HG03108 (cell line): ENCODE results near the gene ROMO1.
"Not testable (repeated sequence)": the region's sequence is repeated elsewhere in the genome, so short reads cannot be mapped to it uniquely, and the experiment has no call there.

ENCODE experiments used
- ATAC-seq: cut with Tn5 transposase; IDR thresholded peaks from one replicate; pipeline ENCODE4 v1.9.1; 2021; ENCODE audit warnings: moderate library complexity; ENCODE audit not compliant: unreplicated experiment

The ROMO1 gene

GRCh38 chr20:35709259-35709658, 10.1 kb downstream of the ROMO1 start:
- no peak for ATAC-seq

GRCh38 chr20:35710039-35710438, 10.8 kb downstream of the ROMO1 start:
- ATAC-seq = no peak

GRCh38 chr20:35710884-35711587, 11.8 kb downstream of the ROMO1 start:
- no peak for ATAC-seq

GRCh38 chr20:35711588-35712209, 12.5 kb downstream of the ROMO1 start:
- ATAC-seq = no peak

GRCh38 chr20:35713120-35713519, 13.9 kb downstream of the ROMO1 start:
- ATAC-seq = not testable (repeated sequence)

GRCh38 chr20:35714127-35714526, 14.9 kb downstream of the ROMO1 start:
- ATAC-seq = no peak

- no peak for ATAC-seq
Observed at GRCh38 chr20:35715652-35716051, 16.4 kb downstream of the ROMO1 start.

- ATAC-seq = no peak
Observed at GRCh38 chr20:35716330-35716729, 17.1 kb downstream of the ROMO1 start.

- not testable (repeated sequence) for ATAC-seq
Observed at GRCh38 chr20:35718321-35718720, 19.1 kb downstream of the ROMO1 start.

GRCh38 chr20:35718972-35719635, 19.9 kb downstream of the ROMO1 start:
- no peak for ATAC-seq

- ATAC-seq = no peak
Observed at GRCh38 chr20:35719717-35720116, 20.5 kb downstream of the ROMO1 start.

GRCh38 chr20:35720165-35721123, 21.2 kb downstream of the ROMO1 start:
- no peak for ATAC-seq

GRCh38 chr20:35721219-35721618, 22.0 kb downstream of the ROMO1 start:
- no peak for ATAC-seq

- ATAC-seq = no peak
Observed at GRCh38 chr20:35721621-35722020, 22.4 kb downstream of the ROMO1 start.

GRCh38 chr20:35723275-35723639, 24.1 kb downstream of the ROMO1 start:
- ATAC-seq = not testable (repeated sequence)

GRCh38 chr20:35723652-35724320, 24.6 kb downstream of the ROMO1 start:
- not testable (repeated sequence) for ATAC-seq

- no peak for ATAC-seq
Observed at GRCh38 chr20:35724321-35725230, 25.4 kb downstream of the ROMO1 start.

- no peak for ATAC-seq
Observed at GRCh38 chr20:35726842-35727711, 27.9 kb downstream of the ROMO1 start.
